GM12874 (cell line): ENCODE data around the gene LTB4R.
A peak's percentile ranks its signal among the peaks of the same experiment; 100 is the strongest.

Experiments used
- CTCF ChIP-seq: IDR thresholded peaks from 2 replicates; pipeline ENCODE4 v1.5.1; 2011; ENCODE audit warnings: low read depth, mild to moderate bottlenecking, control low read depth, low read length, moderate library complexity; ENCODE audit not compliant: insufficient read depth

LTB4R gene

GRCh38 chr14:24361326-24361725 is 50.0 kb downstream of the LTB4R start:
- no peak for TF ChIP-seq CTCF

DNA sequence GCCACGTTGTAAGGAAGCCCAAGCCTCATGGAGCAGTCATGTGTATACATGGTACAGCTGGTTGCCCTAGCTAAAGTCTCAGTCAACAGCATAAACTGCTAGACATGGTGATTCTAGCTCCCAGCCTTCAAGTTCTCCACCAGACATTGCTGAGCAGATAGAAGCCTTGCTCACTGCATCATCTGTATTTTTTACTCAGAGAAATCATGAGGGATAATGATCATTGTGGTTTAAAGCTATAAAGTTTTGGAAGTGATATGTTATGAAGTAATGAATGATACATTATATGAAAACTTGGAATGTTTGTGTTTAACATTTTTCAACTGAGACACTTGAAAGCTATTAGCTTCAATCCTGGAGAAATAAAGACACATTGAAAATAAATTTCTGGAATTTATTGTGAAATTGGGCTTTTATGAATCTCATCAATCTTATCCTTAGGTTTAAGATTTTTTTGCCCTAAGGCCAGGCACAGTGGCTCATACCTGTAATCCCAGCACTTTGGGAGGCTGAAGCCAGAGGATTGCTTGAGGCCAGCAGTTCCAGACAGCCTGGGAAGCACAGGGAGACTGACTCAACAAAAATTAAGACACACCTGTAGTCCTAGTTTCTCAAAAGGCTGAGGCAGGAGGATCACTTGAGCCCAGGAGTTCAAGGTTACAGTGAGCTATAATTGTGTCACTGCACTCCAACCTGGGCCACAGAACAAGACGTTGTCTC is 51.1 kb downstream of the LTB4R start:
- no peak for TF ChIP-seq CTCF

DNA sequence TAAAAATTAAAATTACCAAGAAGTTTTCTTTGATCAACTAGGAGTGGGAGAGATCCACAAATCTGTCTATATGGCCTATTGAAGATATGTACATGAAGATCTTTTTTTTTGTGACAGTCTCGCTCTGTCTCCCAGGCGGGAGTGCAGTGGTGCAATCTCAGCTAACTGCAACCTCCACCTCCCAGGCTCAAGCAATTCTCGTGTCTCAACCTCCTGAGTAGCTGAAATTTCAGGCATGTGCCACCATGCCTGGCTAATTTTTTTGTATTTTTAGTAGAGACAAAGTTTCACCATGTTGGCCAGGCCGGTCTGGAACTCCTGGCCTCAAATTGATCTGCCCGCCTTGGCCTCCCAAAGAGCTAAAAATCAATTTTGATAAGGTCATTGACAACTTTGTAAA is 52.1 kb downstream of the LTB4R start:
- no peak for TF ChIP-seq CTCF

- no peak for TF ChIP-seq CTCF
Measured at GRCh38 chr14:24364841-24365240, 53.5 kb downstream of the LTB4R start.

GRCh38 chr14:24365600-24366412 is 54.5 kb downstream of the LTB4R start:
- peak; percentile 85 for TF ChIP-seq CTCF

GRCh38 chr14:24366413-24366720 is 55.1 kb downstream of the LTB4R start:
- no peak for TF ChIP-seq CTCF

DNA sequence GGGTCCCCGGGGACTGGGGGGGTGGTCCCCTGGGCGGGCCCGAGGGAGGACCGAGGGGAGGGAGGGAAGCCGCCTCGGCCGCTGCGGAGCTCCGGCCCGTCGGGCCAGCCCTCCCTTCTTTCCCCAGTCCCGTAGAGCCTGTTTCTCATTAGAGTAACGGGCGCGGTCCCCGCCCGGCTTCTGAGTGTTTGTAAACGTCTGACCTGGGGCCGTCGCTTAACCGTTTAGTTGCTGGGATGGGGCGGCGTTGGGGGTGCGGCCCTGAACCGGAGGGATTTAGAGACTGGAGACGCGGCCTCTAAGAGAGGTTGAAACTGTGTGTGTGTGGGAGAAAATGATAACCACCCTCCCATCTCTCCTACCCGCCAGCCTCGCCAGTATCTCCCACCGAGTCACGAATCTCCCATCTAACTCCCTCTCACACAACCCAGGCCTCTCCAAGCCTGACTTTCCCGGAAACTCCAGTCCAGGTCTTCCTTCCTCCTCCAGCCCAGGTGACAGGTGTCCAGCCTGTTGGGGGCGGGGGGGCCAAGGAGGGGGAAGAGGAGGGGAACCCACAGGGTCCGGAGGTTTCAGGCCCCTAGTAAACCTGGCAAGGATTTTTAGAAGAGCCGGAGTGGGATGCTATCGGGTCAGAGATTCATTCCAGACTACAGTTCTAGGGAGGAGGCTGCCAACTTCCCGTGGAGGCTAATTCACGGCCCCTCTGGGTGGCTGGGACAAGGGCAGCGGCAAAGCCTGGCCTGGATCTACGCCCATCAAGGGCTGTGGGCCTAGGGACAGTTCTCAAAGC is 55.6 kb downstream of the LTB4R start:
- TF ChIP-seq CTCF = no peak
